SK-N-SH (cell line): Measurements from ENCODE around the gene ENTR1. TPM values are rescaled to one million over a fixed set of nuclear protein-coding genes. Genes with fewer than 3 reads are reported as not detected.
A peak's percentile ranks its signal among the peaks of the same experiment; 100 is the strongest.

ENCODE experiments used
- CTCF ChIA-PET: fragments of 300-600, 350-600 bp; formaldehyde crosslinking; extraction: SDS; loops from one replicate; lab custom pipeline; 2021; lab: Yijun Ruan, JAX
- POLR2A ChIA-PET: fragments of 350-600 bp; sonication (Branson Sonifier 250); formaldehyde crosslinking; extraction: SDS; loops from one replicate; lab custom pipeline; 2020; ENCODE audit warnings: antibody characterized with exemption, inconsistent platforms; lab: Yijun Ruan, JAX
- DNase-seq: peaks from one replicate; pipeline ENCODE4 v3.0.0; 2012
- H2AFZ ChIP-seq: fragments of 200-600 bp; sonication (generic); 2 replicates; pipeline ENCODE4 v1.8.1; 2016; ENCODE audit warnings: antibody characterized with exemption, mild to moderate bottlenecking, low read depth
- H3F3A ChIP-seq: fragments of 200-600 bp; sonication (generic); replicated peaks from 2 replicates; pipeline ENCODE3; 2016; ENCODE audit warnings: antibody characterized with exemption, mild to moderate bottlenecking; ENCODE audit not compliant: insufficient read depth
- H3K27ac ChIP-seq, 2 experiments: fragments of 200-500 bp in 1 of 2; fragments of 200-600 bp in 1 of 2; sonication (Bioruptor generic) in 1 of 2; sonication (generic), shearing (Covaris generic) in 1 of 2; 2 replicates each; pipeline versions ENCODE4 v1.5.1 to v1.6.1; 2014 to 2016; ENCODE audit warnings: low read depth in 2 of 2, inconsistent platforms in 1 of 2, low read length in 1 of 2, mild to moderate bottlenecking in 1 of 2, mixed read lengths in 1 of 2
- H3K27me3 ChIP-seq: fragments of 200-600 bp; sonication (generic), shearing (Covaris generic); 2 replicates; pipeline ENCODE4 v1.6.1; 2016; ENCODE audit warnings: mixed run types; ENCODE audit not compliant: insufficient read depth
- H3K36me3 ChIP-seq, 2 experiments: fragments of 200-500 bp in 1 of 2; fragments of 200-600 bp in 1 of 2; sonication (Bioruptor generic) in 1 of 2; sonication (generic) in 1 of 2; replicated peaks in 1 of 2; 2 replicates each; pipeline versions ENCODE3 to v1.5.1; 2014 to 2016; ENCODE audit warnings: low read length in 1 of 2, mild to moderate bottlenecking in 1 of 2; ENCODE audit not compliant: insufficient read depth in 2 of 2, control insufficient read depth in 1 of 2
- H3K4me1 ChIP-seq, 2 experiments: fragments of 200-500 bp in 1 of 2; fragments of 200-600 bp in 1 of 2; sonication (Bioruptor generic) in 1 of 2; sonication (generic), shearing (Covaris generic) in 1 of 2; 2 replicates each; pipeline versions ENCODE4 v1.5.1 to v1.6.1; 2014 to 2016; ENCODE audit warnings: low read depth in 1 of 2, low read length in 1 of 2, mixed run types in 1 of 2; ENCODE audit not compliant: insufficient read depth in 2 of 2, control insufficient read depth in 1 of 2
- H3K4me2 ChIP-seq: fragments of 200-600 bp; sonication (generic), shearing (Covaris generic); 2 replicates; pipeline ENCODE4 v1.6.1; 2017; ENCODE audit warnings: mixed run types
- H3K4me3 ChIP-seq, 2 experiments: fragments of 200-500 bp in 1 of 2; fragments of 200-600 bp in 1 of 2; sonication (Bioruptor generic) in 1 of 2; sonication (generic), shearing (Covaris generic) in 1 of 2; 2 replicates each; pipeline versions ENCODE4 v1.5.1 to v1.8.1; 2014 to 2016; ENCODE audit warnings: low read depth in 2 of 2, inconsistent platforms in 1 of 2, low read length in 1 of 2, mild to moderate bottlenecking in 1 of 2, mixed read lengths in 1 of 2, moderate library complexity in 1 of 2
- H3K79me2 ChIP-seq: fragments of 200-600 bp; sonication (generic); 2 replicates; pipeline ENCODE4 v1.8.1; 2017; ENCODE audit warnings: mild to moderate bottlenecking; ENCODE audit not compliant: insufficient read depth
- H3K9ac ChIP-seq: fragments of 200-600 bp; sonication (generic); 2 replicates; pipeline ENCODE4 v1.6.1; 2017; ENCODE audit warnings: mixed run types
- H3K9me2 ChIP-seq: fragments of 200-600 bp; sonication (generic); 2 replicates; pipeline ENCODE4 v1.6.1; 2017; ENCODE audit warnings: mixed run types
- H3K9me3 ChIP-seq: fragments of 200-600 bp; sonication (generic); 2 replicates; pipeline ENCODE4 v1.6.1; 2017; ENCODE audit warnings: mixed run types, mild to moderate bottlenecking, moderate library complexity
- H4K20me1 ChIP-seq: fragments of 200-600 bp; sonication (generic); 2 replicates; pipeline ENCODE4 v1.6.1; 2017; ENCODE audit warnings: mild to moderate bottlenecking, mixed run types; ENCODE audit not compliant: insufficient read depth
- ELF1 ChIP-seq: IDR thresholded peaks from 2 replicates; pipeline ENCODE4 v1.4.0; 2012
- EP300 ChIP-seq, 2 experiments: IDR thresholded peaks; 2 replicates each; pipeline versions ENCODE4 v1.4.0 to v1.6.1; 2012; ENCODE audit warnings: borderline replicate concordance in 1 of 2, low read depth in 1 of 2, low read length in 1 of 2
- EZH2phosphoT487 ChIP-seq: fragments of 200-600 bp; sonication (generic); IDR thresholded peaks from 2 replicates; pipeline ENCODE4 v1.6.1; 2017; ENCODE audit warnings: low read depth, mixed run types, mild to moderate bottlenecking, antibody characterized with exemption, moderate library complexity, borderline replicate concordance
- FOSL2 ChIP-seq: IDR thresholded peaks from 2 replicates; pipeline ENCODE4 v1.4.0; 2012; ENCODE audit warnings: low read depth, mild to moderate bottlenecking, moderate library complexity, borderline replicate concordance
- FOXJ3 ChIP-seq: sonication (generic); formaldehyde crosslinking; IDR thresholded peaks from 2 replicates; pipeline ENCODE4 v1.5.1; 2020; ENCODE audit warnings: mild to moderate bottlenecking, missing genetic modification reagents
- GABPA ChIP-seq: IDR thresholded peaks from 2 replicates; pipeline ENCODE4 v1.4.0; 2012; ENCODE audit warnings: low read depth, mild to moderate bottlenecking
- MXI1 ChIP-seq: IDR thresholded peaks from 2 replicates; pipeline ENCODE4 v1.6.1; 2012; ENCODE audit warnings: mild to moderate bottlenecking, low read depth, low read length, improper control_type of control experiment
- NFIC ChIP-seq: IDR thresholded peaks from 2 replicates; pipeline ENCODE4 v1.4.0; 2012; ENCODE audit warnings: borderline replicate concordance
- NRF1 ChIP-seq: IDR thresholded peaks from 2 replicates; pipeline ENCODE4 v1.6.1; 2012; ENCODE audit warnings: low read depth, mild to moderate bottlenecking, low read length
- POLR2AphosphoS5 ChIP-seq: IDR thresholded peaks from 2 replicates; pipeline ENCODE4 v1.6.1; 2012; ENCODE audit warnings: low read depth, low read length
- RCOR1 ChIP-seq: fragments of 150-350 bp; IDR thresholded peaks from 2 replicates; pipeline ENCODE4 v1.6.1; 2017; ENCODE audit warnings: antibody characterized with exemption, low read length
- RXRA ChIP-seq: IDR thresholded peaks from 2 replicates; pipeline ENCODE4 v1.4.0; 2012; ENCODE audit warnings: low read depth, mild to moderate bottlenecking, borderline replicate concordance
- SIN3A ChIP-seq: IDR thresholded peaks from 2 replicates; pipeline ENCODE4 v1.6.1; 2012; ENCODE audit warnings: low read depth, mild to moderate bottlenecking, low read length, moderate library complexity, borderline replicate concordance
- SMC3 ChIP-seq: IDR thresholded peaks from 2 replicates; pipeline ENCODE4 v1.6.1; 2012; ENCODE audit warnings: low read depth, low read length, improper control_type of control experiment
- TAF1 ChIP-seq: IDR thresholded peaks from 2 replicates; pipeline ENCODE4 v1.6.1; 2012; ENCODE audit warnings: low read depth, mild to moderate bottlenecking, low read length, moderate library complexity, borderline replicate concordance
- TEAD4 ChIP-seq: IDR thresholded peaks from 2 replicates; pipeline ENCODE4 v1.4.0; 2012; ENCODE audit warnings: mild to moderate bottlenecking, borderline replicate concordance; ENCODE audit not compliant: insufficient read depth
- YY1 ChIP-seq: IDR thresholded peaks from 2 replicates; pipeline ENCODE4 v1.4.0; 2012; ENCODE audit warnings: low read depth, mild to moderate bottlenecking
- WGBS: methylation state at CpG from one replicate; pipeline ENCODE4 v1.1.6; 2017; ENCODE audit warnings: low lambda C conversion rate; 5-methylcytosine and 5-hydroxymethylcytosine counted together
- polyA plus RNA-seq, 3 experiments: library from polyadenylated mRNA; depleted of rRNA; stranded (reverse); fragments of >200 nt; gene quantifications; 2 replicates each; pipeline ENCODE4 v1.2.3, GENCODE V29; 2012
- TF ChIP-seq, protein P1 (sequence below): fragments of 150-350 bp; IDR thresholded peaks from 2 replicates; pipeline ENCODE4 v1.6.1; 2017; ENCODE audit warnings: antibody characterized with exemption, low read length, low read depth, borderline replicate concordance
- TF ChIP-seq, protein P2 (sequence below): fragments of 150-350 bp; IDR thresholded peaks from 2 replicates; pipeline ENCODE4 v1.6.1; 2016; ENCODE audit warnings: mild to moderate bottlenecking, low read depth, low read length
- TF ChIP-seq, protein P3 (sequence below): fragments of 200-600 bp; sonication (generic); IDR thresholded peaks from 2 replicates; pipeline ENCODE4 v1.6.1; 2017; ENCODE audit warnings: antibody characterized with exemption, mild to moderate bottlenecking, moderate library complexity
- TF ChIP-seq, protein P4 (sequence below): IDR thresholded peaks from 2 replicates; pipeline ENCODE4 v1.4.0; 2012; ENCODE audit warnings: low read depth, borderline replicate concordance
- TF ChIP-seq, protein P5 (sequence below): IDR thresholded peaks from 2 replicates; pipeline ENCODE4; 2012

ENTR1 gene
- polyA plus RNA-seq, 1 of the 3 experiments (the other 2 are of a cell fraction) = 71.3 TPM

DNA sequence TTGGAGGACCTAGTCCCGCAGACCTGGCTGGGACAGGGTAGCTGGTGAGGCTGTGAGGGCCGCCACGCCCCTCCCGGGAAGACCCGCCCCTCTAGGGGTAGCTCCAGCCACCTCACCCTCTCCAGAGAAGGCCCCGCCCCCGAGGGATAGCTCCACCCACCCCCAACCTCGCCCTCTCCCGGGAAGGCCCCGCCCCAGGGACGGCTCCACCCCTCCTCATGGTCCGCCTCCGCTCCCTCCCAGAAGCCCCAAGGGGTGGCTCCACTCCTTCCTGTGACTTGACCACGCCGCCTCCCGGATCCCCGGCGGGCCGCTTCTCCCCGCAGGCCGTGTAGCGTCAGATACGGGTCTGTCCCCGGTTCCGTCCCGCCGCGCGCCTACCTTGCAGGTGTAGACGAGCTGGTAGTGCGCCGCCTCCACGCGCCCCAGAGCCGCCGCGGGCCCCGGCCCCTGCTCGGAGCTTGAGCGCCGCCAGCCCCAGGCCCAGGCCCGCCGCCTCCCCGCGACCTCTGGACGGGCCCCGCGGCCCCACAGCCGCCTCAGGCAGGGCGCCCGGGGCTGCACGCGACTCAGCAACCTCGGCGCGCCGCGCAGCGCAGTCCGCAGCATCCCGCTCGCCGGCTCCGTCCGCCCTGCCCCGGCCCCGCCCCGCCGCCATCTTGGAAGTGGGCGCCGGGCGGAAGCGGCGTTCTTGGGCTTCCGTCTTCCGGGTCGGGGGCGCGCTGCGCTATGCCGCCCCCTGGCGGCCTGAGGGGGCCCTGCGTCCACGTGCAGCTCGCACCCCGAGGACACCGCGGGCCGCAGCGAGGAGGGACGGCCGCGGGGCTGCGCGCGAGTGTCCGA is 47.1 kb downstream of the ENTR1 start, which contains the start of gene DNLZ (continued):
- TF ChIP-seq EP300 (IDR thresholded peaks at IDR 0.05; ENCODE audit: borderline replicate concordance in 1 of 2, low read depth in 1 of 2, low read length in 1 of 2) (no peak), SIN3A (peak; percentile 94), FOXJ3 (CRISPR knock-in tag) (no peak), TAF1 (peak; percentile 75), POLR2AphosphoS5 (peak; percentile 98), RXRA (no peak), EZH2phosphoT487 (no peak), NRF1 (no peak), ELF1 (peak; percentile 98), TEAD4 (no peak), FOSL2 (no peak)
- TF ChIP-seq, protein P1, sequence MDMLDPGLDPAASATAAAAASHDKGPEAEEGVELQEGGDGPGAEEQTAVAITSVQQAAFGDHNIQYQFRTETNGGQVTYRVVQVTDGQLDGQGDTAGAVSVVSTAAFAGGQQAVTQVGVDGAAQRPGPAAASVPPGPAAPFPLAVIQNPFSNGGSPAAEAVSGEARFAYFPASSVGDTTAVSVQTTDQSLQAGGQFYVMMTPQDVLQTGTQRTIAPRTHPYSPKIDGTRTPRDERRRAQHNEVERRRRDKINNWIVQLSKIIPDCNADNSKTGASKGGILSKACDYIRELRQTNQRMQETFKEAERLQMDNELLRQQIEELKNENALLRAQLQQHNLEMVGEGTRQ = peak; percentile 13; the same call in 1 of the 2 replicates

DNA sequence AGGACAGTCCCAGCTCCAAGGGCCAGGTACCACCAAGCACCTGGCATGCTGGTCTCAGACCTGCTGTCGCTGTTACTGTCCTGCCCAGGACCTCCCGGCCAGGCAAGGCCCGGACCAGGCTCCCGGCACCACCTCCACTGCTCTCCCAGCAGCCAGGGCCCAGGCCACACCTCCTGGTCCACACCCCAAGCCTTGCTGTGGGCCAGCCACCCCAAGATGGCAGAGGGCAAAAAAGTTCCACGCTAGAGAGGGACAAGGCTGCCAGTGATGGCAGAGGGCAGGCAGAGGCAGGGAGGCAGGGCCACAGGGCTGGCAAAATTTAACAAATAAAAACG is 48.0 kb downstream of the ENTR1 start:
- peak overlapping the region; percentile 43 to 79 for H3K4me3 ChIP-seq
- peak overlapping the region; percentile 80 for H3K4me2 ChIP-seq
- no peak overlapping the region for H2AFZ ChIP-seq
- H3K27me3 ChIP-seq = no peaks in the 10 kb centered on the region
- peak overlapping the region; percentile 42; the same call in 1 of the 2 replicates for H3K9ac ChIP-seq
- H3K9me2 ChIP-seq = no peaks in the 10 kb centered on the region
- 0 out of 2 replicates have a peak, but pooled peaks cover 3% of the 10 kb centered on the region for H4K20me1 ChIP-seq
- no peak for DNase-seq
- H3K27ac ChIP-seq = peak overlapping the region; percentile 25 to 96; a peak in 3 of 4 replicates
- H3K4me1 ChIP-seq = peaks cover 0 to 61% of the 10 kb centered on the region in 2 experiments; a peak in 1 of 4 replicates
- H3K36me3 ChIP-seq = peaks cover 0 to 9% of the 10 kb centered on the region in 2 experiments
- WGBS = 100% methylated on average over 2 of the region's 6 CpGs
- H3F3A ChIP-seq = no peaks in the 10 kb centered on the region
- TF ChIP-seq EZH2phosphoT487 = no peak
- no peak for TF ChIP-seq MXI1
- TF ChIP-seq, protein P2, sequence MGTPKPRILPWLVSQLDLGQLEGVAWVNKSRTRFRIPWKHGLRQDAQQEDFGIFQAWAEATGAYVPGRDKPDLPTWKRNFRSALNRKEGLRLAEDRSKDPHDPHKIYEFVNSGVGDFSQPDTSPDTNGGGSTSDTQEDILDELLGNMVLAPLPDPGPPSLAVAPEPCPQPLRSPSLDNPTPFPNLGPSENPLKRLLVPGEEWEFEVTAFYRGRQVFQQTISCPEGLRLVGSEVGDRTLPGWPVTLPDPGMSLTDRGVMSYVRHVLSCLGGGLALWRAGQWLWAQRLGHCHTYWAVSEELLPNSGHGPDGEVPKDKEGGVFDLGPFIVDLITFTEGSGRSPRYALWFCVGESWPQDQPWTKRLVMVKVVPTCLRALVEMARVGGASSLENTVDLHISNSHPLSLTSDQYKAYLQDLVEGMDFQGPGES = no peak
- TF ChIP-seq, protein P3, sequence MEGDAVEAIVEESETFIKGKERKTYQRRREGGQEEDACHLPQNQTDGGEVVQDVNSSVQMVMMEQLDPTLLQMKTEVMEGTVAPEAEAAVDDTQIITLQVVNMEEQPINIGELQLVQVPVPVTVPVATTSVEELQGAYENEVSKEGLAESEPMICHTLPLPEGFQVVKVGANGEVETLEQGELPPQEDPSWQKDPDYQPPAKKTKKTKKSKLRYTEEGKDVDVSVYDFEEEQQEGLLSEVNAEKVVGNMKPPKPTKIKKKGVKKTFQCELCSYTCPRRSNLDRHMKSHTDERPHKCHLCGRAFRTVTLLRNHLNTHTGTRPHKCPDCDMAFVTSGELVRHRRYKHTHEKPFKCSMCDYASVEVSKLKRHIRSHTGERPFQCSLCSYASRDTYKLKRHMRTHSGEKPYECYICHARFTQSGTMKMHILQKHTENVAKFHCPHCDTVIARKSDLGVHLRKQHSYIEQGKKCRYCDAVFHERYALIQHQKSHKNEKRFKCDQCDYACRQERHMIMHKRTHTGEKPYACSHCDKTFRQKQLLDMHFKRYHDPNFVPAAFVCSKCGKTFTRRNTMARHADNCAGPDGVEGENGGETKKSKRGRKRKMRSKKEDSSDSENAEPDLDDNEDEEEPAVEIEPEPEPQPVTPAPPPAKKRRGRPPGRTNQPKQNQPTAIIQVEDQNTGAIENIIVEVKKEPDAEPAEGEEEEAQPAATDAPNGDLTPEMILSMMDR = no peak
- no peak for TF ChIP-seq GABPA
- no peak for TF ChIP-seq YY1
- TF ChIP-seq ELF1 = no peak
- TF ChIP-seq RCOR1 = no peak
- TF ChIP-seq SMC3 = no peak
- TF ChIP-seq SIN3A = no peak
- TF ChIP-seq, protein P4, sequence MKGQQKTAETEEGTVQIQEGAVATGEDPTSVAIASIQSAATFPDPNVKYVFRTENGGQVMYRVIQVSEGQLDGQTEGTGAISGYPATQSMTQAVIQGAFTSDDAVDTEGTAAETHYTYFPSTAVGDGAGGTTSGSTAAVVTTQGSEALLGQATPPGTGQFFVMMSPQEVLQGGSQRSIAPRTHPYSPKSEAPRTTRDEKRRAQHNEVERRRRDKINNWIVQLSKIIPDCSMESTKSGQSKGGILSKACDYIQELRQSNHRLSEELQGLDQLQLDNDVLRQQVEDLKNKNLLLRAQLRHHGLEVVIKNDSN = no peak
- no peak for TF ChIP-seq RXRA
- TF ChIP-seq, protein P5, sequence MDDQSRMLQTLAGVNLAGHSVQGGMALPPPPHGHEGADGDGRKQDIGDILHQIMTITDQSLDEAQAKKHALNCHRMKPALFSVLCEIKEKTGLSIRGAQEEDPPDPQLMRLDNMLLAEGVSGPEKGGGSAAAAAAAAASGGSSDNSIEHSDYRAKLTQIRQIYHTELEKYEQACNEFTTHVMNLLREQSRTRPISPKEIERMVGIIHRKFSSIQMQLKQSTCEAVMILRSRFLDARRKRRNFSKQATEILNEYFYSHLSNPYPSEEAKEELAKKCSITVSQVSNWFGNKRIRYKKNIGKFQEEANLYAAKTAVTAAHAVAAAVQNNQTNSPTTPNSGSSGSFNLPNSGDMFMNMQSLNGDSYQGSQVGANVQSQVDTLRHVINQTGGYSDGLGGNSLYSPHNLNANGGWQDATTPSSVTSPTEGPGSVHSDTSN = no peak
- no peak for TF ChIP-seq NFIC
- TF ChIP-seq TEAD4 = no peak
- TF ChIP-seq EP300 (IDR thresholded peaks at IDR 0.05; ENCODE audit: borderline replicate concordance in 1 of 2, low read depth in 1 of 2, low read length in 1 of 2) = no peak
- no peaks in the 10 kb centered on the region for H3K9me3 ChIP-seq
- H3K79me2 ChIP-seq = no peaks in the 10 kb centered on the region
- POLR2A ChIA-PET = interaction anchor here (0.6 to 3.8 kb wide), 9 partner anchors 10 to 51 kb away, joined by 3 to 36 read pairs (median 5); partner anchors contain the start of genes CARD9, ENTR1 and PMPCA
- CTCF ChIA-PET = interaction anchor here (0.9 to 6.8 kb wide), 17 partner anchors 10 to 375 kb away, joined by 3 to 65 read pairs (median 11); partner anchors contain the start of genes CARD9, ENTR1, GPSM1 and PMPCA
